RWPE2 (cell line): ENCODE data around the gene WDR27.

Source experiments
- ATAC-seq: fragments of 200-7000 bp; cut with Tn5 transposase; 3 replicates; pipeline ENCODE4 v1.9.1; 2021; ENCODE audit warnings: low read depth
- DNase-seq: peaks from one replicate; pipeline ENCODE4 v3.0.0-alpha.2; 2020; ENCODE audit warnings: low spot score
- H3K27ac ChIP-seq: fragments of 450-650 bp; 2 replicates; pipeline ENCODE4 v1.5.1; 2017; ENCODE audit warnings: mild to moderate bottlenecking; ENCODE audit not compliant: poor library complexity, severe bottlenecking
- H3K27me3 ChIP-seq: fragments of 250-450 bp; sonication (Bioruptor Pico); 2 replicates; pipeline ENCODE4 v1.5.1; 2021; ENCODE audit warnings: mild to moderate bottlenecking, moderate library complexity; ENCODE audit not compliant: insufficient read depth, poor library complexity, severe bottlenecking
- H3K36me3 ChIP-seq: fragments of 250-450 bp; sonication (Bioruptor Pico); 2 replicates; pipeline ENCODE4 v1.5.1; 2020; ENCODE audit warnings: low read depth, mild to moderate bottlenecking, moderate library complexity
- H3K4me1 ChIP-seq: fragments of 250-450 bp; sonication (Bioruptor Pico); 2 replicates; pipeline ENCODE4 v1.5.1; 2021; ENCODE audit warnings: mild to moderate bottlenecking, moderate library complexity; ENCODE audit not compliant: insufficient read depth, poor library complexity, severe bottlenecking
- H3K4me3 ChIP-seq: fragments of 250-450 bp; sonication (Bioruptor Pico); 2 replicates; pipeline ENCODE4 v1.5.1; 2021; ENCODE audit warnings: mild to moderate bottlenecking, moderate library complexity; ENCODE audit not compliant: severe bottlenecking
- H3K9me3 ChIP-seq: fragments of 250-450 bp; sonication (Bioruptor Pico); 2 replicates; pipeline ENCODE4 v1.5.1; 2021; ENCODE audit warnings: mild to moderate bottlenecking, moderate library complexity; ENCODE audit not compliant: severe bottlenecking
- TF ChIP-seq, protein P1 (sequence below): fragments of 450-650 bp; IDR thresholded peaks from one replicate; pipeline ENCODE4 v1.5.1; 2017; ENCODE audit warnings: mild to moderate bottlenecking, moderate library complexity; ENCODE audit not compliant: poor library complexity, severe bottlenecking

WDR27 gene

DNA sequence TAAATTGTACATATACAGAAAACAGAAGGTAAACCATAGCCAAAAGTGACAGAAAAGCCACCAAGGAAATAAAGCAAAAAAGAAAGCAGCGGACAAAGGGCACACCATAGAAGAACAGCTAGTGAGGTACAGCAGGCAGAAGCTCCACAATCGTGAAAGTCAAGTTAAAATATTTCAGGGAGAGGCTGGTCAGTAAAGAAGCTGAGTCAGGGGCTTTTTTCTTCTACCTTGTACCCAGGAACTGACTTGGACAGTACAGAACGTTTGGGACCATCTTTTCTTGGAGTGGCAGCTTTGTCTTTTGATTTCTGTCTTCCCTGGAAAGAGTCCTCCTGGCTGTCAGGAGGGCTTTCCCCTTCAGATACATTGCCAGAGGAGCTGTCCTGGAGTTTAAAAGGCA lies 8.2 kb upstream of the WDR27 start:
- no peaks in the 10 kb centered on the region for H3K27me3 ChIP-seq
- H3K36me3 ChIP-seq = peaks cover 72% of the 10 kb centered on the region
- ATAC-seq (no peak), DNase-seq (no peak)
- no peak overlapping the region for H3K27ac ChIP-seq
- no peaks in the 10 kb centered on the region for H3K4me1 ChIP-seq
- H3K9me3 ChIP-seq = no peaks in the 10 kb centered on the region
- no peak overlapping the region for H3K4me3 ChIP-seq
- TF ChIP-seq, protein P1, sequence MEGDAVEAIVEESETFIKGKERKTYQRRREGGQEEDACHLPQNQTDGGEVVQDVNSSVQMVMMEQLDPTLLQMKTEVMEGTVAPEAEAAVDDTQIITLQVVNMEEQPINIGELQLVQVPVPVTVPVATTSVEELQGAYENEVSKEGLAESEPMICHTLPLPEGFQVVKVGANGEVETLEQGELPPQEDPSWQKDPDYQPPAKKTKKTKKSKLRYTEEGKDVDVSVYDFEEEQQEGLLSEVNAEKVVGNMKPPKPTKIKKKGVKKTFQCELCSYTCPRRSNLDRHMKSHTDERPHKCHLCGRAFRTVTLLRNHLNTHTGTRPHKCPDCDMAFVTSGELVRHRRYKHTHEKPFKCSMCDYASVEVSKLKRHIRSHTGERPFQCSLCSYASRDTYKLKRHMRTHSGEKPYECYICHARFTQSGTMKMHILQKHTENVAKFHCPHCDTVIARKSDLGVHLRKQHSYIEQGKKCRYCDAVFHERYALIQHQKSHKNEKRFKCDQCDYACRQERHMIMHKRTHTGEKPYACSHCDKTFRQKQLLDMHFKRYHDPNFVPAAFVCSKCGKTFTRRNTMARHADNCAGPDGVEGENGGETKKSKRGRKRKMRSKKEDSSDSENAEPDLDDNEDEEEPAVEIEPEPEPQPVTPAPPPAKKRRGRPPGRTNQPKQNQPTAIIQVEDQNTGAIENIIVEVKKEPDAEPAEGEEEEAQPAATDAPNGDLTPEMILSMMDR = no peak

DNA sequence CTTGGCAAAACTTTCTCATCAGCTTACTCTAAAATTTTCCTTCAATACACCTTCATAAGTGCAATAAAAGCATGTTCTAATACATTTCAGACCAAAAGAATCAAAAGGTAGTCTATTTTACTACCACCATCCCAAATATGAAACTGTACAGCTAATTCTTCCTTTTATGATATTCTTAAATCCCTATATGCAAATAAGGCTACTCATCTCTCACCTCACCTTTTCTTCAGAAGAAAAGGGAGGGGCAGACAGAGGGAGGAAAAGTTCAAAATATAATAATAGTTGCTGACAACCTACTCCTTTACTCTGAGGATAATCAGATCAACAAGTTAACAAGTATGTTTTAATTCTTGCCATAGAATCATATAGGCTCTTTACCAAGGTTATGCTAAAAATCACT lies 7.5 kb upstream of the WDR27 start:
- Histone ChIP-seq H3K27ac (no peak overlapping the region), H3K27me3 (no peaks in the 10 kb centered on the region), H3K9me3 (no peaks in the 10 kb centered on the region), H3K4me1 (peaks cover 3% of the 10 kb centered on the region), H3K4me3 (no peak overlapping the region), H3K36me3 (peaks cover 72% of the 10 kb centered on the region)
- DNase-seq (no peak), ATAC-seq (no peak)
- TF ChIP-seq, protein P1 = no peak

DNA sequence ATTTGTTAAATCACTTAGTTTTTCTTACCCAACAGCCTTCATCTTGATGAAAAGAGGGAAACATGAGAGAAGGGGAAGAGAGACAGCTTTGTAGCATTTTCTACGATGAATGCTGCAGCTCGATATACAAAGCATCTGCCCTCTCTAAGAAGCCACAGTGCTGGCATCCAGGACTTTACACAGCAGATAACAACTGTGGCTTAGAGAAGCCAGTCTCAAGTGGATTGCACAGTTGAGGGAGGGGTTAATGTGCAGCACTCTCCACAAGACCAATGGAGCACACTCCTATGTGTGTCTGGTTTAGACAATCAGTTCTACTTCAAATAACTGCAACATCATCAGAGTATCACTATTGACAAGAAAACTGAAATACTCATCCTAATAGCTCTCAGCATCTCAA lies 5.9 kb upstream of the WDR27 start:
- TF ChIP-seq, protein P1 = no peak
- Histone ChIP-seq H3K27me3 (no peaks in the 10 kb centered on the region), H3K4me3 (no peak overlapping the region), H3K27ac (no peak overlapping the region), H3K4me1 (peaks cover 15% of the 10 kb centered on the region), H3K36me3 (peaks cover 76% of the 10 kb centered on the region), H3K9me3 (no peaks in the 10 kb centered on the region)
- ATAC-seq = no peak
- no peak for DNase-seq

GRCh38 chr6:169702840-169703246 lies 1.0 kb upstream of the WDR27 start:
- Histone ChIP-seq H3K27me3 (no peaks in the 10 kb centered on the region), H3K27ac (peak overlapping the region; percentile 55), H3K4me1 (peaks cover 22% of the 10 kb centered on the region), H3K9me3 (no peaks in the 10 kb centered on the region), H3K36me3 (peaks cover 33% of the 10 kb centered on the region), H3K4me3 (peak overlapping the region; percentile 90)
- DNase-seq (no peak), ATAC-seq (no peak)
- TF ChIP-seq, protein P1 = no peak

GRCh38 chr6:169701311-169701953 lies 397 bp downstream of the WDR27 start:
- peak; percentile 41 for ATAC-seq
- peak overlapping the region; percentile 90 for H3K4me3 ChIP-seq
- no peaks in the 10 kb centered on the region for H3K27me3 ChIP-seq
- peak overlapping the region; percentile 55 for H3K27ac ChIP-seq
- TF ChIP-seq, protein P1 = no peak
- peaks cover 27% of the 10 kb centered on the region for H3K4me1 ChIP-seq
- DNase-seq = no peak
- H3K36me3 ChIP-seq = peaks cover 32% of the 10 kb centered on the region
- H3K9me3 ChIP-seq = no peaks in the 10 kb centered on the region
